Panc1 (cell line): ENCODE measurements around the gene TENM3. TPM values are rescaled to one million over a fixed set of nuclear protein-coding genes. Genes with fewer than 3 reads are reported as not detected.

Source experiments
- ATAC-seq: fragments of 200-7000 bp; cut with Tn5 transposase; 2 replicates; pipeline ENCODE4 v1.9.1; 2020; ENCODE audit warnings: mild to moderate bottlenecking, moderate library complexity
- BruUV-seq: library from RNA; stranded (reverse); fragments of 400-500 nt; replicated peaks from 2 replicates; lab custom pipeline; 2021; lab: Mats Ljungman, UMichigan
- CTCF ChIA-PET: fragments of 300-600 bp; sonication (Branson Sonifier 250); formaldehyde crosslinking; loops from one replicate; lab custom pipeline; 2022; ENCODE audit warnings: antibody characterized with exemption; lab: Charles Lee
- POLR2A ChIA-PET: fragments of 300-600 bp; sonication (Branson Sonifier 250); formaldehyde crosslinking; loops from one replicate; lab custom pipeline; 2022; ENCODE audit warnings: antibody characterized with exemption; lab: Charles Lee
- DNase-seq: peaks from one replicate; pipeline ENCODE4 v3.0.0-alpha.2; 2010; ENCODE audit warnings: low read depth, low spot score
- H3K27ac ChIP-seq: 2 replicates; pipeline ENCODE4 v1.5.1; 2011; ENCODE audit warnings: mild to moderate bottlenecking, low read length, inconsistent platforms
- H3K27me3 ChIP-seq: fragments of 200-500 bp; sonication (Bioruptor generic); 2 replicates; pipeline ENCODE4 v1.6.0; 2014; ENCODE audit warnings: low read length, inconsistent platforms; ENCODE audit not compliant: control insufficient read depth, insufficient read depth
- H3K36me3 ChIP-seq: fragments of 200-500 bp; sonication (Bioruptor generic); 2 replicates; pipeline ENCODE4 v1.5.1; 2014; ENCODE audit warnings: inconsistent platforms, mild to moderate bottlenecking, low read length, moderate library complexity; ENCODE audit not compliant: control insufficient read depth, insufficient read depth
- H3K4me1 ChIP-seq: 2 replicates; pipeline ENCODE4 v1.5.1; 2011; ENCODE audit warnings: inconsistent platforms, mild to moderate bottlenecking, low read length, moderate library complexity; ENCODE audit not compliant: control insufficient read depth, insufficient read depth
- H3K4me3 ChIP-seq, 2 experiments: 2 replicates each; pipeline ENCODE4 v1.5.1; 2011 to 2012; ENCODE audit warnings: low read depth in 2 of 2, low read length in 2 of 2, mild to moderate bottlenecking in 2 of 2, inconsistent platforms in 1 of 2, moderate library complexity in 1 of 2
- H3K9me3 ChIP-seq: fragments of 200-500 bp; sonication (Bioruptor generic); 2 replicates; pipeline ENCODE4 v1.5.1; 2014; ENCODE audit warnings: low read depth, mild to moderate bottlenecking, inconsistent platforms, low read length, moderate library complexity; ENCODE audit not compliant: control insufficient read depth, insufficient read depth
- POLR2AphosphoS5 ChIP-seq: IDR thresholded peaks from 2 replicates; pipeline ENCODE4 v1.6.1; 2012; ENCODE audit warnings: mild to moderate bottlenecking, low read depth, low read length, moderate library complexity
- SIN3A ChIP-seq: IDR thresholded peaks from 2 replicates; pipeline ENCODE4 v1.6.1; 2012; ENCODE audit warnings: low read depth, mild to moderate bottlenecking, low read length, moderate library complexity, borderline replicate concordance; ENCODE audit not compliant: insufficient read depth
- TCF7L2 ChIP-seq: IDR thresholded peaks from 2 replicates; pipeline ENCODE4 v1.6.1; 2011; ENCODE audit warnings: mild to moderate bottlenecking, low read depth, low read length, inconsistent platforms
- in situ Hi-C: cut with HindIII; loops from 2 replicates; pipeline ENCODE4 v1.10.0; 2016; ENCODE audit warnings: low sequenced_read_pairs, low pct_unique_long_range_greater_than_20kb
- intact Hi-C: fragments of 100-400 bp; cut with micrococcal nuclease; formaldehyde crosslinking; loops from one replicate; pipeline ENCODE4 v1.10.0; 2022; ENCODE audit not compliant: unreplicated experiment
- total RNA-seq: library from RNA; stranded (reverse); gene quantifications from one replicate; pipeline ENCODE4 v1.2.1, GENCODE V29; 2021; ENCODE audit not compliant: unreplicated experiment
- TF ChIP-seq, protein P1 (sequence below), 2 experiments: IDR thresholded peaks; 2 replicates each; pipeline ENCODE4 v1.6.1; 2011 to 2012; ENCODE audit warnings: low read depth in 2 of 2, control low read depth in 1 of 2, low read length in 1 of 2, mild to moderate bottlenecking in 1 of 2, moderate library complexity in 1 of 2; ENCODE audit not compliant: insufficient read depth in 1 of 2
- TF ChIP-seq, protein P2 (sequence below): fragments of 450-650 bp; IDR thresholded peaks from 2 replicates; pipeline ENCODE4 v1.5.1; 2017; ENCODE audit warnings: mild to moderate bottlenecking

Gene TENM3
- total RNA-seq, 1 experiment from 2014 or later: 0.95 TPM

DNA sequence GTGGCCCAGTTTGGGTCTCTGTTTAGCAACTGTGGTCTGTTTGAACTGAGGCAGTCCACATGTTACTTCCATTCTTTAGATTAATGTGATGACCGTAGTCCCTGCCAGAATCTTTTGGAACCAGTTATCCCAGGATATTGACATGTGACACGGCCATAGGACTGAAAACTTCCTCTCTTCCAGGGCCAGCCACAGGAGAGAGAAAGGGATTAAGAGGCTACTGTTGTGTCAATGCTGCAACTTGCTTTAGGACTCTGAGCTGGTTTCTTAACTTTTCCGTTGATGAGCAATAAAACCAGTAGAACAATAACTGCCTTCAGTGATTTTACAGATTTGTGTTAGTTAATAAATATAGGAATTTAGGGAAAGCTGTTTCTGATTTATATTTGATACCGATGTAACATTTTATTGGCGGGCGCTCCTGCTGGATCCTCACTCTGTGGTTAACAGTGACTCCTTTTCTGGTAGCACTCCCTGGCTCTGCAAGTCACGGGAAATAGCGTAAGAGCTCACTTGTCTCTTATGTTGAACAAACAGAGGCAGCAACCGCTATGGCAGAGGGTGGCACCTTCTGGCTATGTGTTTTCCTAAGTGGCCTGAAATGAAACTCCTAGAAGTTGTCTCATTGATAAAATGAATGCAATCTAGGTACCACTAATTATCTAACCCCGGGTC lies 2.5 kb downstream of the TENM3 start:
- no TSS peak for BruUV-seq
- TF ChIP-seq, protein P1, sequence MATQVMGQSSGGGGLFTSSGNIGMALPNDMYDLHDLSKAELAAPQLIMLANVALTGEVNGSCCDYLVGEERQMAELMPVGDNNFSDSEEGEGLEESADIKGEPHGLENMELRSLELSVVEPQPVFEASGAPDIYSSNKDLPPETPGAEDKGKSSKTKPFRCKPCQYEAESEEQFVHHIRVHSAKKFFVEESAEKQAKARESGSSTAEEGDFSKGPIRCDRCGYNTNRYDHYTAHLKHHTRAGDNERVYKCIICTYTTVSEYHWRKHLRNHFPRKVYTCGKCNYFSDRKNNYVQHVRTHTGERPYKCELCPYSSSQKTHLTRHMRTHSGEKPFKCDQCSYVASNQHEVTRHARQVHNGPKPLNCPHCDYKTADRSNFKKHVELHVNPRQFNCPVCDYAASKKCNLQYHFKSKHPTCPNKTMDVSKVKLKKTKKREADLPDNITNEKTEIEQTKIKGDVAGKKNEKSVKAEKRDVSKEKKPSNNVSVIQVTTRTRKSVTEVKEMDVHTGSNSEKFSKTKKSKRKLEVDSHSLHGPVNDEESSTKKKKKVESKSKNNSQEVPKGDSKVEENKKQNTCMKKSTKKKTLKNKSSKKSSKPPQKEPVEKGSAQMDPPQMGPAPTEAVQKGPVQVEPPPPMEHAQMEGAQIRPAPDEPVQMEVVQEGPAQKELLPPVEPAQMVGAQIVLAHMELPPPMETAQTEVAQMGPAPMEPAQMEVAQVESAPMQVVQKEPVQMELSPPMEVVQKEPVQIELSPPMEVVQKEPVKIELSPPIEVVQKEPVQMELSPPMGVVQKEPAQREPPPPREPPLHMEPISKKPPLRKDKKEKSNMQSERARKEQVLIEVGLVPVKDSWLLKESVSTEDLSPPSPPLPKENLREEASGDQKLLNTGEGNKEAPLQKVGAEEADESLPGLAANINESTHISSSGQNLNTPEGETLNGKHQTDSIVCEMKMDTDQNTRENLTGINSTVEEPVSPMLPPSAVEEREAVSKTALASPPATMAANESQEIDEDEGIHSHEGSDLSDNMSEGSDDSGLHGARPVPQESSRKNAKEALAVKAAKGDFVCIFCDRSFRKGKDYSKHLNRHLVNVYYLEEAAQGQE (IDR thresholded peaks at IDR 0.05; ENCODE audit: insufficient read depth in 1 of 2, low read depth in 2 of 2, low read length in 1 of 2): no peak
- TF ChIP-seq POLR2AphosphoS5 (no peak), TCF7L2 (no peak), SIN3A (no peak)
- TF ChIP-seq, protein P2, sequence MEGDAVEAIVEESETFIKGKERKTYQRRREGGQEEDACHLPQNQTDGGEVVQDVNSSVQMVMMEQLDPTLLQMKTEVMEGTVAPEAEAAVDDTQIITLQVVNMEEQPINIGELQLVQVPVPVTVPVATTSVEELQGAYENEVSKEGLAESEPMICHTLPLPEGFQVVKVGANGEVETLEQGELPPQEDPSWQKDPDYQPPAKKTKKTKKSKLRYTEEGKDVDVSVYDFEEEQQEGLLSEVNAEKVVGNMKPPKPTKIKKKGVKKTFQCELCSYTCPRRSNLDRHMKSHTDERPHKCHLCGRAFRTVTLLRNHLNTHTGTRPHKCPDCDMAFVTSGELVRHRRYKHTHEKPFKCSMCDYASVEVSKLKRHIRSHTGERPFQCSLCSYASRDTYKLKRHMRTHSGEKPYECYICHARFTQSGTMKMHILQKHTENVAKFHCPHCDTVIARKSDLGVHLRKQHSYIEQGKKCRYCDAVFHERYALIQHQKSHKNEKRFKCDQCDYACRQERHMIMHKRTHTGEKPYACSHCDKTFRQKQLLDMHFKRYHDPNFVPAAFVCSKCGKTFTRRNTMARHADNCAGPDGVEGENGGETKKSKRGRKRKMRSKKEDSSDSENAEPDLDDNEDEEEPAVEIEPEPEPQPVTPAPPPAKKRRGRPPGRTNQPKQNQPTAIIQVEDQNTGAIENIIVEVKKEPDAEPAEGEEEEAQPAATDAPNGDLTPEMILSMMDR: no peak
- Histone ChIP-seq H3K27ac (no peak overlapping the region), H3K27me3 (no peaks in the 10 kb centered on the region), H3K36me3 (no peaks in the 10 kb centered on the region), H3K4me3 (no peak overlapping the region), H3K9me3 (no peaks in the 10 kb centered on the region), H3K4me1 (no peaks in the 10 kb centered on the region)
- in situ Hi-C loops: no loop called here
- ATAC-seq (no peak), DNase-seq (no peak)
- POLR2A ChIA-PET: no interaction called here
- intact Hi-C loops: no loop called here
- CTCF ChIA-PET: no interaction called here

DNA sequence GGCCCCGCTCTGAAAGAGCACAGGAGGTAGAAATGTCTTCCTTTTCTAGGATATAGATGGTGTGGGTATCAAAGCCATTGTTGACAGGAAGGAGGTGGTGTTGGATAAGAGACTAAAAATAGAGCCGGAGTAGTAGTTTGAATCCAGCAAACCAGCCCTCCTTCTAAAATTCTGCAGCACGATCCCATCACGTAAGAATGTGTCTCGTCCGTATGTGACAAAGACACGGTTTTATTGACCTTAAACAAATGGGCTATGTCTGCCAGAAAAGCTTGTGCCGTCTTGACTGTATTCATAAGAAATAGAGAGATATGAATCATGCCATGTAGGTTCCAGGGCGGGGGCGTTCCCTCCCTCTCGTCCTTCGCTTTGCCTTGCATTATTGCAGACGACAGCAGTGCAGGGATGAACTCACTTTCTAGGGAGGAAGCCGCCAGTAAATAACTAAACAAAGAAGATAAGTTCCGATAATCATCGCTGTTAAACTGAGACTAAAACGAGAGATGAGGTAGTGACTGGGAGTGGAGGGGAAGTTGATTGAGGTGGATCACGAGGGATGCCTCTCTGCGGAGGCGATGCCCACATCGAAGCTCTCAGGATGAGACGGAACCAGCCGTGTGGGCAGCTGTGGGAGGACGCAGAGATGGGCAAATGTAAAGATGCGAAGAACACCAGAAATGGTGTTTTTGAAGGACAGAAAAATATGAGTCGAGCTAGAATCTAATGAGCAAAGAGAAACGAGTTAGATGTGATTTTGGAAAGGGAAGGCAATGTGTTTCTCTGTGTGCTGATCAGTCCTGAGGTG lies 3.4 kb downstream of the TENM3 start:
- in situ Hi-C loops (no loop called here), intact Hi-C loops (no loop called here)
- TF ChIP-seq TCF7L2: no peak
- no peak for TF ChIP-seq SIN3A
- TF ChIP-seq, protein P1 (IDR thresholded peaks at IDR 0.05; ENCODE audit: insufficient read depth in 1 of 2, low read depth in 2 of 2, low read length in 1 of 2): no peak
- TF ChIP-seq POLR2AphosphoS5: no peak
- TF ChIP-seq, protein P2: no peak
- ATAC-seq: no peak
- H3K9me3 ChIP-seq: no peaks in the 10 kb centered on the region
- H3K4me3 ChIP-seq: no peak overlapping the region
- no peak overlapping the region for H3K27ac ChIP-seq
- H3K36me3 ChIP-seq: no peaks in the 10 kb centered on the region
- BruUV-seq: no TSS peak
- POLR2A ChIA-PET: no interaction called here
- H3K27me3 ChIP-seq: no peaks in the 10 kb centered on the region
- no peaks in the 10 kb centered on the region for H3K4me1 ChIP-seq
- CTCF ChIA-PET: no interaction called here
- no peak for DNase-seq
